Gastroesophageal sphincter (tissue), 4 donors: ENCODE data around the gene CTNNA3. TPM values are rescaled to one million over a fixed set of nuclear protein-coding genes. Genes with fewer than 3 reads are reported as not detected.

ENCODE experiments used
- ATAC-seq: fragments of 150-250 bp; one replicate; pipeline ENCODE4 v1.9.1; 2016; ENCODE audit warnings: mild to moderate bottlenecking, moderate library complexity
- H3K27ac ChIP-seq, 4 donors: fragments of 200-600 bp; sonication (generic) in 3 of 4; 1 replicate in 3 of 4; 2 replicates in 1 of 4; pipeline ENCODE4 v1.5.1; 2016 to 2019
- H3K27me3 ChIP-seq: fragments of 200-600 bp; sonication (generic); one replicate; pipeline ENCODE4 v1.5.1; 2019
- H3K36me3 ChIP-seq, 2 donors: fragments of 200-600 bp; sonication (generic); one replicate each; pipeline ENCODE4 v1.5.1; 2019; ENCODE audit warnings: control low read depth in 1 of 2
- H3K4me1 ChIP-seq, 3 donors: fragments of 200-600 bp; sonication (generic); 1 replicate in 2 of 3; 2 replicates in 1 of 3; pipeline ENCODE4 v1.5.1; 2016 to 2019; ENCODE audit warnings: control low read depth in 2 of 3
- H3K4me3 ChIP-seq, 2 donors: fragments of 200-600 bp; sonication (generic); one replicate each; pipeline ENCODE4 v1.5.1; 2019; ENCODE audit warnings: mild to moderate bottlenecking in 1 of 2, moderate library complexity in 1 of 2
- H3K9me3 ChIP-seq, 3 donors: fragments of 200-600 bp; sonication (generic); one replicate each; pipeline ENCODE4 v1.5.1; 2017 to 2019; ENCODE audit warnings: control low read depth in 2 of 3
- EP300 ChIP-seq: sonication (generic); formaldehyde crosslinking; IDR thresholded peaks from one replicate; pipeline ENCODE4 v1.6.1; 2017; ENCODE audit warnings: antibody characterized with exemption, mild to moderate bottlenecking
- POLR2A ChIP-seq, 2 donors: fragments of 450-650 bp; IDR thresholded peaks; one replicate each; pipeline ENCODE4 v1.6.1; 2017; ENCODE audit warnings: antibody characterized with exemption in 2 of 2, mild to moderate bottlenecking in 2 of 2, moderate library complexity in 1 of 2
- POLR2AphosphoS5 ChIP-seq: sonication (generic); formaldehyde crosslinking; IDR thresholded peaks from one replicate; pipeline ENCODE4 v1.6.1; 2017; ENCODE audit warnings: antibody characterized with exemption
- WGBS, 2 donors: methylation state at CpG; one replicate each; pipeline ENCODE4 v1.1.5; 2018; ENCODE audit warnings: low coverage in 1 of 2; 5-methylcytosine and 5-hydroxymethylcytosine counted together
- total RNA-seq, 4 donors: library from RNA; depleted of rRNA; stranded (reverse); fragments of >200 nt; gene quantifications; one replicate each; pipeline ENCODE4 v1.1.0, GENCODE V29; 2016
- TF ChIP-seq, protein P1 (sequence below), 4 experiments: fragments of 200-600 bp in 2 of 4; fragments of 450-650 bp in 2 of 4; sonication (generic) in 1 of 4; IDR thresholded peaks; one replicate each; pipeline ENCODE4 v1.5.1; 2017 to 2019; ENCODE audit warnings: antibody characterized with exemption in 4 of 4, mild to moderate bottlenecking in 2 of 4, moderate library complexity in 2 of 4

CTNNA3 gene
- total RNA-seq, 4 donors from 2014 or later: 5.1 to 22.0 (median 13.8) TPM

GRCh38 chr10:66999762-67000545 lies 696.0 kb downstream of the CTNNA3 start:
- ATAC-seq: no peak
- H3K9me3 ChIP-seq: no peaks in the 10 kb centered on the region
- no peak overlapping the region for H3K27ac ChIP-seq
- peaks cover 0 to 5% (median 0%) of the 10 kb centered on the region in 3 donors for H3K4me1 ChIP-seq
- 75 to 92% methylated on average over 2 to 3 of the region's 3 CpGs for WGBS, 2 donors
- TF ChIP-seq POLR2AphosphoS5 (no peak), EP300 (no peak), POLR2A (IDR thresholded peaks at IDR 0.05) (no peak)
- TF ChIP-seq, protein P1, sequence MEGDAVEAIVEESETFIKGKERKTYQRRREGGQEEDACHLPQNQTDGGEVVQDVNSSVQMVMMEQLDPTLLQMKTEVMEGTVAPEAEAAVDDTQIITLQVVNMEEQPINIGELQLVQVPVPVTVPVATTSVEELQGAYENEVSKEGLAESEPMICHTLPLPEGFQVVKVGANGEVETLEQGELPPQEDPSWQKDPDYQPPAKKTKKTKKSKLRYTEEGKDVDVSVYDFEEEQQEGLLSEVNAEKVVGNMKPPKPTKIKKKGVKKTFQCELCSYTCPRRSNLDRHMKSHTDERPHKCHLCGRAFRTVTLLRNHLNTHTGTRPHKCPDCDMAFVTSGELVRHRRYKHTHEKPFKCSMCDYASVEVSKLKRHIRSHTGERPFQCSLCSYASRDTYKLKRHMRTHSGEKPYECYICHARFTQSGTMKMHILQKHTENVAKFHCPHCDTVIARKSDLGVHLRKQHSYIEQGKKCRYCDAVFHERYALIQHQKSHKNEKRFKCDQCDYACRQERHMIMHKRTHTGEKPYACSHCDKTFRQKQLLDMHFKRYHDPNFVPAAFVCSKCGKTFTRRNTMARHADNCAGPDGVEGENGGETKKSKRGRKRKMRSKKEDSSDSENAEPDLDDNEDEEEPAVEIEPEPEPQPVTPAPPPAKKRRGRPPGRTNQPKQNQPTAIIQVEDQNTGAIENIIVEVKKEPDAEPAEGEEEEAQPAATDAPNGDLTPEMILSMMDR (IDR thresholded peaks at IDR 0.05): no peak
- H3K27me3 ChIP-seq: no peaks in the 10 kb centered on the region
- H3K4me3 ChIP-seq: no peak overlapping the region
- H3K36me3 ChIP-seq: no peaks in the 10 kb centered on the region

DNA sequence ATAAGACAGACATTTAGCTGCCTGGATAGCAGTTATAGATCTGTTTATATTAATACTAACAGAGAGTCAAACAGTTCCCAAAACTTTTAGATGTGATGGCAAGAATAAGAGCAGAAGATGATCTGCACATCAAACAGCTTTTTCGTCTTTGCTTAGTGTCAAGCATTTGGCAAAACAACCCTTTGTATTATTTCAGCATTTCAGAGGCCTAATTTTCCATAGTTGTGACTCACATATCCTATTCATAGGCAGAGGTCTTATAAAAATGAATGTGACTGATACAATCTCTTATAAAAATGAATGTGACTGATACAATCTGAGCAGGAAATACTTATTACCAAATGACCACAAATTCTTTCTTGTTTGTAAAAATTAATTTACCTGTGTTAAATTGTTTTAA lies 699.0 kb downstream of the CTNNA3 start:
- WGBS, 2 donors: 0 to 9% methylated on average over 1 of the region's 1 CpG
- H3K4me3 ChIP-seq: no peak overlapping the region
- TF ChIP-seq EP300: no peak
- TF ChIP-seq, protein P1 (IDR thresholded peaks at IDR 0.05): no peak
- no peak for TF ChIP-seq POLR2AphosphoS5
- no peak for TF ChIP-seq POLR2A (IDR thresholded peaks at IDR 0.05)
- no peaks in the 10 kb centered on the region for H3K9me3 ChIP-seq
- no peaks in the 10 kb centered on the region for H3K36me3 ChIP-seq
- peaks cover 0 to 5% (median 0%) of the 10 kb centered on the region in 3 donors for H3K4me1 ChIP-seq
- no peak for ATAC-seq
- H3K27ac ChIP-seq: no peak overlapping the region
- no peaks in the 10 kb centered on the region for H3K27me3 ChIP-seq

DNA sequence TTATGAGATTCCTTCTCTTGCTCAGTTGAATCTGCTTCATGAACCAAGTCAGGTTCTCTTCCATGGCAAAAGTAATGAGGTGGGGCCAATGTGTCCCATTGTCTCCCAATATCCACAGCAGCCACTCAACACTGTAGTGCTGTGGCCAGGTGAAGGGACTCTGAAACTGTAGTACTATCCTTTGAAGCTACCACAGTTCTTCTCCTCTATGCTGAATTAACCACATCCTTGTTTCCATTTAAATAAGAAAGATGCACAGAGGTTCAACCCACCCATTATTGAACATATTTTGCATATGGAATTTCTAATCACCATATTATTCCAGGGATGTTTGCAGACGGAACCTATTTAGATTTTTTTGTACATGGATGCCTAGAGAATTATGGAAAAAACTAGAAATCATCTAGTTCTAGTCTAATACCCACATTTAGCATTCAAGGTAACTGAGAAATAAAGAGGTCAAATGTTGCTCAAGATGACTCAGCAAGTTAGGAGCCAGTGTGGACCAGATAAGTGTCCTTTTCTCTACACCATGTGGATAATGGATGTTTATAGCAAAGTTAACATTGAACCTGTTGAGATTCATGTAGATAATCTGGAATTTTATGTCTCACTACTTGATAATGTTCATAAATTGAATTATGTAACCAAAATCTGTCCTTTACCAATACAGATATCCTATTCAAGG lies 705.7 kb downstream of the CTNNA3 start:
- TF ChIP-seq, protein P1 (IDR thresholded peaks at IDR 0.05): no peak
- TF ChIP-seq POLR2AphosphoS5 (no peak), POLR2A (IDR thresholded peaks at IDR 0.05) (no peak), EP300 (no peak)
- Histone ChIP-seq H3K36me3 (no peaks in the 10 kb centered on the region), H3K9me3 (no peaks in the 10 kb centered on the region), H3K27ac (no peak overlapping the region), H3K4me3 (no peak overlapping the region), H3K27me3 (no peaks in the 10 kb centered on the region), H3K4me1 (no peaks in the 10 kb centered on the region)
- no peak for ATAC-seq
- WGBS, 2 donors: 67 to 100% methylated on average over 1 of the region's 1 CpG

DNA sequence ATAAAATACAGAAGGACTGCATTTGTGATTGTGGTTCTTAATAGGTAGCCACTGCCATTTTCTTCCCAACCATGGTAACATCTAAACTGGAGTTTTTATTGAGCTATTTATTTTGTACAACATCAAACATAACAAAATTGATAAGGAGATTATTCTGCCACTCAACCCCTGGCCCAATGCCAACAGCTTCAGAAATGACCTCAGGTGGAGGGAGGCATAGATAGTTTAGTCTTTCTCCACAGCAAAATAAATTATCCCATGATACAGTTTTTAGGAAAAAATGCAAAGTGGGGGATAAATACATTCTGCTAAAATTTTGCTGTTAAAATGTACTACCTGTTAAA lies 712.5 kb downstream of the CTNNA3 start:
- Histone ChIP-seq H3K4me3 (no peak overlapping the region), H3K27ac (no peak overlapping the region), H3K27me3 (no peaks in the 10 kb centered on the region), H3K9me3 (no peaks in the 10 kb centered on the region), H3K36me3 (no peaks in the 10 kb centered on the region), H3K4me1 (no peaks in the 10 kb centered on the region)
- no peak for ATAC-seq
- TF ChIP-seq POLR2AphosphoS5: no peak
- no peak for TF ChIP-seq EP300
- TF ChIP-seq POLR2A (IDR thresholded peaks at IDR 0.05): no peak
- TF ChIP-seq, protein P1 (IDR thresholded peaks at IDR 0.05): no peak
